ENCODE data around the gene ZNF70. TPM values are rescaled to one million over a fixed set of nuclear protein-coding genes. Genes with fewer than 3 reads are reported as not detected.

ZNF70 gene
- total RNA-seq, 1 experiment from 2014 or later: 2.9 TPM

GRCh38 chr22:23744485-23744884 lies 6.4 kb downstream of the ZNF70 start:
- Histone ChIP-seq H3K9me2 (ENCODE audit: insufficient read depth) (no peaks in the 10 kb centered on the region), H3K36me3 (ENCODE audit: low read depth) (peaks cover 4% of the 10 kb centered on the region; the same call in 1 of the 2 replicates), H3K9me3 (ENCODE audit: insufficient read depth, low read depth) (no peaks in the 10 kb centered on the region), H3K4me1 (replicated peaks; ENCODE audit: insufficient read depth) (peaks cover 11% of the 10 kb centered on the region; the same call in 1 of the 2 replicates), H3K27ac (no peak overlapping the region), H4K20me1 (ENCODE audit: insufficient read depth) (no peaks in the 10 kb centered on the region), H3K4me3 (no peak overlapping the region), H3K4me2 (no peak overlapping the region), H3F3A (ENCODE audit: insufficient read depth, low read depth) (peaks cover 5% of the 10 kb centered on the region; the same call in 1 of the 2 replicates), H3K27me3 (ENCODE audit: insufficient read depth, low read depth) (no peaks in the 10 kb centered on the region), H3K79me2 (ENCODE audit: low read depth) (no peaks in the 10 kb centered on the region), H2AFZ (no peak overlapping the region)
- no TSS peak for BruUV-seq (replicated peaks)
- TF ChIP-seq EZH2 (IDR thresholded peaks at IDR 0.05; ENCODE audit: low read depth) (no peak), CTCF (conservative IDR thresholded peaks at IDR 0.05) (no peak)
- ChIA-PET CTCF (interaction anchor here (0.6 kb wide), 1 partner anchor 1214 kb away, joined by 4 read pairs; no protein-coding TSS in a partner anchor), POLR2A (ENCODE audit: unreplicated experiment) (interaction anchor here (0.5 kb wide), 1 partner anchor 66 kb away, joined by 3 read pairs; no protein-coding TSS in a partner anchor)
- no peak for DNase-seq
- intact Hi-C loops (cut with micrococcal nuclease; ENCODE audit: unreplicated experiment): no loop called here

- intact Hi-C loops (cut with micrococcal nuclease; ENCODE audit: unreplicated experiment): no loop called here
- Histone ChIP-seq H3K4me3 (no peak overlapping the region), H3K27me3 (ENCODE audit: insufficient read depth, low read depth) (no peaks in the 10 kb centered on the region), H3K9me2 (ENCODE audit: insufficient read depth) (no peaks in the 10 kb centered on the region), H3K9me3 (ENCODE audit: insufficient read depth, low read depth) (no peaks in the 10 kb centered on the region), H2AFZ (no peak overlapping the region), H4K20me1 (ENCODE audit: insufficient read depth) (no peaks in the 10 kb centered on the region), H3K79me2 (ENCODE audit: low read depth) (no peaks in the 10 kb centered on the region), H3F3A (ENCODE audit: insufficient read depth, low read depth) (peaks cover 5% of the 10 kb centered on the region; the same call in 1 of the 2 replicates), H3K27ac (no peak overlapping the region), H3K36me3 (ENCODE audit: low read depth) (peaks cover 4% of the 10 kb centered on the region; the same call in 1 of the 2 replicates), H3K4me1 (replicated peaks; ENCODE audit: insufficient read depth) (peaks cover 11% of the 10 kb centered on the region; the same call in 1 of the 2 replicates), H3K4me2 (no peak overlapping the region)
- POLR2A ChIA-PET (ENCODE audit: unreplicated experiment): interaction anchor here (0.5 kb wide), 1 partner anchor 67 kb away, joined by 3 read pairs; no protein-coding TSS in a partner anchor
- BruUV-seq (replicated peaks): no TSS peak
- TF ChIP-seq EZH2 (IDR thresholded peaks at IDR 0.05; ENCODE audit: low read depth) (no peak), CTCF (conservative IDR thresholded peaks at IDR 0.05) (no peak)
- CTCF ChIA-PET: interaction anchor here (0.6 kb wide), 1 partner anchor 1214 kb away, joined by 4 read pairs; no protein-coding TSS in a partner anchor
- DNase-seq: no peak
Observed at GRCh38 chr22:23744001-23744400, 6.9 kb downstream of the ZNF70 start.

DNA sequence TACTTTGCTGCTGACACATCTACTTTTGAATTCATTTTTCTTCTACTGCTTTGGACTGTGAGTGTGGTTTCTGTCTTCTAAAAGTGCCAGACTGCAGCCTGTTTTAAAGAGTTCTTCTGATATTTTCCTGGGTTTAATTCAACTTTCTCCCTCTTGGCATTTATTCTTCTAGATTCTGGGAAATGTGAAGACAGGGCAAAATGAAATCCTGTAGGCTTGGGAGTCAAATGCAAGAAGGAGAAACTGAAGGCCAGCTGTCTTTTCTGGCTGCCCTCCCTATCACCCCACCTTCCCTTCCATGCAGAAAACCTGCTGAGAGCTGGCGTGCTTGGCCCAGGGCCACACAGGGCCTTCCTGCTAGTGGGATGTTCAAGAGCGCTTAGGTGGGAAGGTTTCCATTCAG lies 7.6 kb downstream of the ZNF70 start:
- Histone ChIP-seq H3K4me3 (no peak overlapping the region), H3K27ac (0 out of 2 replicates have a peak overlapping the region, but pooled peaks have one; percentile 43), H3K36me3 (ENCODE audit: low read depth) (peaks cover 4% of the 10 kb centered on the region; the same call in 1 of the 2 replicates), H2AFZ (no peak overlapping the region), H3K9me2 (ENCODE audit: insufficient read depth) (no peaks in the 10 kb centered on the region), H3K9me3 (ENCODE audit: insufficient read depth, low read depth) (no peaks in the 10 kb centered on the region), H3K27me3 (ENCODE audit: insufficient read depth, low read depth) (no peaks in the 10 kb centered on the region), H3F3A (ENCODE audit: insufficient read depth, low read depth) (peaks cover 5% of the 10 kb centered on the region; the same call in 1 of the 2 replicates), H4K20me1 (ENCODE audit: insufficient read depth) (no peaks in the 10 kb centered on the region), H3K4me1 (replicated peaks; ENCODE audit: insufficient read depth) (peaks cover 11% of the 10 kb centered on the region; the same call in 1 of the 2 replicates), H3K79me2 (ENCODE audit: low read depth) (no peaks in the 10 kb centered on the region), H3K4me2 (peak overlapping the region; percentile 22; the same call in 1 of the 2 replicates)
- no TSS peak for BruUV-seq (replicated peaks)
- intact Hi-C loops (cut with micrococcal nuclease; ENCODE audit: unreplicated experiment): no loop called here
- ChIA-PET POLR2A (ENCODE audit: unreplicated experiment) (no interaction called here), CTCF (no interaction called here)
- TF ChIP-seq EZH2 (IDR thresholded peaks at IDR 0.05; ENCODE audit: low read depth): no peak
- TF ChIP-seq CTCF (conservative IDR thresholded peaks at IDR 0.05): no peak
- no peak for DNase-seq

All from PC-9 (cell line).